ENCODE data around the gene PKP3. TPM values are rescaled to one million over a fixed set of nuclear protein-coding genes. Genes with fewer than 3 reads are reported as not detected.

PKP3 gene
- total and polyA plus RNA-seq, 8 donors: 11.0 to 48.6 (median 13.9) TPM

GRCh38 chr11:355581-356458 lies 38.2 kb upstream of the PKP3 start:
- peak overlapping the region in 1 of 2 donors; percentile 45 for H3K4me3 ChIP-seq
- intact Hi-C loops (cut with DNase I): no loop called here
- DNase-seq: peak; percentile 91 to 98 (median 96)
- peak; percentile 91 for ATAC-seq
- H3K9me3 ChIP-seq: peaks cover 0 to 5% of the 10 kb centered on the region in 2 donors
- peaks cover 23 to 44% of the 10 kb centered on the region in 2 donors for H3K4me1 ChIP-seq
- H3K27ac ChIP-seq: peak overlapping the region; percentile 96 to 97
- H3K27me3 ChIP-seq: no peaks in the 10 kb centered on the region
- H3K36me3 ChIP-seq: no peaks in the 10 kb centered on the region
- no peak for TF ChIP-seq CTCF (IDR thresholded peaks at IDR 0.05)

- no peak overlapping the region for H3K4me3 ChIP-seq
- intact Hi-C loops (cut with DNase I): no loop called here
- no peak overlapping the region for H3K27ac ChIP-seq
- no peak for TF ChIP-seq CTCF (IDR thresholded peaks at IDR 0.05)
- H3K27me3 ChIP-seq: no peaks in the 10 kb centered on the region
- DNase-seq (no peak), ATAC-seq (no peak)
- H3K4me1 ChIP-seq: peaks cover 23 to 36% of the 10 kb centered on the region in 2 donors
- peaks cover 0 to 12% of the 10 kb centered on the region in 2 donors for H3K9me3 ChIP-seq
- no peaks in the 10 kb centered on the region for H3K36me3 ChIP-seq
Observed at GRCh38 chr11:356610-357009, 37.4 kb upstream of the PKP3 start.

GRCh38 chr11:357582-357981 lies 36.4 kb upstream of the PKP3 start:
- DNase-seq (no peak), ATAC-seq (no peak)
- Histone ChIP-seq H3K9me3 (peaks cover 0 to 12% of the 10 kb centered on the region in 2 donors), H3K27ac (no peak overlapping the region), H3K4me1 (peaks cover 23 to 33% of the 10 kb centered on the region in 2 donors), H3K27me3 (no peaks in the 10 kb centered on the region), H3K4me3 (no peak overlapping the region), H3K36me3 (no peaks in the 10 kb centered on the region)
- intact Hi-C loops (cut with DNase I): no loop called here
- no peak for TF ChIP-seq CTCF (IDR thresholded peaks at IDR 0.05)

GRCh38 chr11:358129-358800 lies 35.7 kb upstream of the PKP3 start:
- Histone ChIP-seq H3K36me3 (no peaks in the 10 kb centered on the region), H3K4me3 (no peak overlapping the region), H3K27me3 (no peaks in the 10 kb centered on the region), H3K9me3 (peaks cover 0 to 12% of the 10 kb centered on the region in 2 donors), H3K27ac (no peak overlapping the region), H3K4me1 (peaks cover 17 to 26% of the 10 kb centered on the region in 2 donors)
- ATAC-seq: no peak
- intact Hi-C loops (cut with DNase I): no loop called here
- TF ChIP-seq CTCF (IDR thresholded peaks at IDR 0.05): no peak
- DNase-seq: no peak

GRCh38 chr11:359181-359714 lies 34.8 kb upstream of the PKP3 start:
- Histone ChIP-seq H3K4me3 (no peak overlapping the region), H3K9me3 (peaks cover 0 to 12% of the 10 kb centered on the region in 2 donors), H3K27me3 (peaks cover 0 to 4% of the 10 kb centered on the region in 2 donors), H3K27ac (no peak overlapping the region), H3K36me3 (no peaks in the 10 kb centered on the region), H3K4me1 (peaks cover 10 to 16% of the 10 kb centered on the region in 2 donors)
- DNase-seq: no peak
- TF ChIP-seq CTCF (IDR thresholded peaks at IDR 0.05): no peak
- no peak for ATAC-seq
- intact Hi-C loops (cut with DNase I): no loop called here
